DND-41 (cell line): Measurements from ENCODE around the gene GPR21.

Experiments used
- ATAC-seq: fragments of 200-7000 bp; cut with Tn5 transposase; 3 replicates; pipeline ENCODE4 v1.9.1; 2021; ENCODE audit warnings: low read depth; ENCODE audit not compliant: insufficient read depth
- DNase-seq: peaks from one replicate; pipeline ENCODE4 v3.0.0-alpha.2; 2020
- H2AFZ ChIP-seq: 2 replicates; pipeline ENCODE4 v1.6.0; 2012; ENCODE audit warnings: low read depth, low read length
- H3K27ac ChIP-seq: 2 replicates; pipeline ENCODE4 v1.5.1; 2012; ENCODE audit warnings: low read length, inconsistent platforms
- H3K27me3 ChIP-seq: fragments of 200-600 bp; sonication (generic); 2 replicates; pipeline ENCODE4 v1.6.0; 2012; ENCODE audit warnings: low read length, mild to moderate bottlenecking, inconsistent platforms; ENCODE audit not compliant: insufficient read depth, poor library complexity
- H3K36me3 ChIP-seq: 2 replicates; pipeline ENCODE4 v1.5.1; 2012; ENCODE audit warnings: low read length, inconsistent platforms; ENCODE audit not compliant: insufficient read depth
- H3K4me1 ChIP-seq: 2 replicates; pipeline ENCODE4 v1.5.1; 2012; ENCODE audit warnings: mild to moderate bottlenecking, low read length; ENCODE audit not compliant: insufficient read depth
- H3K4me2 ChIP-seq: 2 replicates; pipeline ENCODE4 v1.6.0; 2012; ENCODE audit warnings: mild to moderate bottlenecking, moderate library complexity, low read length, inconsistent platforms; ENCODE audit not compliant: insufficient read depth
- H3K4me3 ChIP-seq, 2 experiments: fragments of 200-600 bp in 1 of 2; shearing (Covaris generic) in 1 of 2; 2 replicates each; pipeline ENCODE4 v1.5.1; 2012 to 2016; ENCODE audit warnings: inconsistent platforms in 2 of 2, low read length in 2 of 2, mild to moderate bottlenecking in 2 of 2, low read depth in 1 of 2, moderate library complexity in 1 of 2
- H3K79me2 ChIP-seq: 2 replicates; pipeline ENCODE4 v1.6.0; 2012; ENCODE audit warnings: low read length, inconsistent platforms; ENCODE audit not compliant: insufficient read depth
- H3K9ac ChIP-seq: 2 replicates; pipeline ENCODE4 v1.6.0; 2012; ENCODE audit warnings: low read depth, mild to moderate bottlenecking, inconsistent platforms, low read length, moderate library complexity
- H3K9me3 ChIP-seq: 2 replicates; pipeline ENCODE4 v1.5.1; 2012; ENCODE audit warnings: low read length, moderate library complexity, mild to moderate bottlenecking, inconsistent platforms; ENCODE audit not compliant: insufficient read depth, severe bottlenecking
- H4K20me1 ChIP-seq: 2 replicates; pipeline ENCODE4 v1.6.0; 2012; ENCODE audit warnings: low read length; ENCODE audit not compliant: insufficient read depth
- CTCF ChIP-seq: IDR thresholded peaks from 2 replicates; pipeline ENCODE4 v1.5.1; 2012; ENCODE audit warnings: borderline replicate concordance, low read length, moderate library complexity, mild to moderate bottlenecking; ENCODE audit not compliant: poor library complexity, severe bottlenecking; ENCODE audit errors: extremely low read depth
- EZH2 ChIP-seq: IDR thresholded peaks from 3 replicates; pipeline ENCODE4 v1.6.1; 2012; ENCODE audit warnings: borderline replicate concordance, low read depth, mild to moderate bottlenecking, moderate library complexity, low read length, inconsistent platforms; ENCODE audit not compliant: severe bottlenecking

Gene GPR21

DNA sequence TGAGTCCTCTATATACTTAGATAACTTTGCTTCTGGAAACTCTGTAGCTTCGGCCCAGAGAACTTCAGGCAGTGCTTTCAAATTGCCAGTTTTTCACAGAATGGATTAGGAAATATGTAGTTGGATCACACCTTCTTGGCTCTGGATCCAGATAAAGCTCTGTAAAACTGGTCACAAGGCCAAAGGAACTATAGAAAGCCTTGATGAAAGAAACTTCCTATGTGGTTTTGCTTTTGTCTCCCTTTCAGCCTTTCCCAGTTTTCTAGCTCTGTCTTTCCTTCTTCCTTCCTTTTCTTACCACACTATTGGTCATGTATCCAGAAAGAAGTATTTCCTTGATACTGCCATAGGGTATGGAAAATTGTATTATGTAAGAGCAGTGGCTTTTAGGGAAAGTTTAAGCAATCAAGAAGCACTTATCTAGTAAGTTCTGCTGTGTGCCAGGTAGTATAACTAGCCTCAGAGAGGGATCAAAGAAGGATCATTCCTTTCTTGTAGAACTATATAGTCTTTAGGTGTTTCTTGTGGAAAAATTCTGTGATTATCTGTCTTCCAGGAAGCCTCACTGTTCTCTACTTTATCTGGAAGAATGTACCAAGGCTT lies 6.3 kb downstream of the GPR21 start:
- H3K79me2 ChIP-seq, result no peaks in the 10 kb centered on the region

DNA sequence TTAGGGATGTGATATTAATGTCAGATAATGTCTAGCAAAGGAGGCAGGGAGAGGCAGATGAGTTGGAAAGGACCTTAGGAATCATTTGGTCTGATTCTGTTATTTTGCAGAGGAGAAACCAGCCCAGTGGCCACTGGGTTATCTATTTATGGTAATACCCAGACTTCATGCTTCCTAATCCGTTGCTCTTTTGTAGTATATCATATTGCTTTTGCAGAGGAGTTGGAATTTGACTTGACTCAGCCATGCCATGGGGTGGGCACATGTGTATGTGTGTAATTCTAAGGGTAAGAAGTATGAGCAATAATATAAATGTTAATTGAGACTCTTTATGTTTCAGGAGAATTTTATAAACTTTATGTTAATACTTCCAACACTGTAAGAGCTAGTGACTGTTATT lies 7.3 kb downstream of the GPR21 start:
- H3K79me2 ChIP-seq, result no peaks in the 10 kb centered on the region
- ATAC-seq (no peak), DNase-seq (no peak)
- H2AFZ ChIP-seq, result no peak overlapping the region
- H3K9me3 ChIP-seq, result no peaks in the 10 kb centered on the region
- H3K9ac ChIP-seq, result no peak overlapping the region
- H3K36me3 ChIP-seq, result no peaks in the 10 kb centered on the region
- H3K27me3 ChIP-seq, result no peaks in the 10 kb centered on the region
- TF ChIP-seq CTCF, result no peak
- no peak for TF ChIP-seq EZH2
- H3K4me3 ChIP-seq, result no peak overlapping the region
- H3K4me1 ChIP-seq, result no peaks in the 10 kb centered on the region
- H3K4me2 ChIP-seq, result no peak overlapping the region
- H3K27ac ChIP-seq, result no peak overlapping the region
- no peaks in the 10 kb centered on the region for H4K20me1 ChIP-seq

More for the DNA sequence above, 6.3 kb downstream of the GPR21 start:
- no peak for TF ChIP-seq EZH2
- no peak for TF ChIP-seq CTCF
- no peaks in the 10 kb centered on the region for H3K4me1 ChIP-seq
- H3K9ac ChIP-seq, result no peak overlapping the region
- ATAC-seq (no peak), DNase-seq (no peak)
- H2AFZ ChIP-seq, result no peak overlapping the region
- H4K20me1 ChIP-seq, result no peaks in the 10 kb centered on the region
- H3K27ac ChIP-seq, result no peak overlapping the region
- no peaks in the 10 kb centered on the region for H3K27me3 ChIP-seq
- no peak overlapping the region for H3K4me2 ChIP-seq
- 0 out of 2 replicates have a peak, but pooled peaks cover 4% of the 10 kb centered on the region for H3K36me3 ChIP-seq
- no peak overlapping the region for H3K4me3 ChIP-seq
- no peaks in the 10 kb centered on the region for H3K9me3 ChIP-seq

DNA sequence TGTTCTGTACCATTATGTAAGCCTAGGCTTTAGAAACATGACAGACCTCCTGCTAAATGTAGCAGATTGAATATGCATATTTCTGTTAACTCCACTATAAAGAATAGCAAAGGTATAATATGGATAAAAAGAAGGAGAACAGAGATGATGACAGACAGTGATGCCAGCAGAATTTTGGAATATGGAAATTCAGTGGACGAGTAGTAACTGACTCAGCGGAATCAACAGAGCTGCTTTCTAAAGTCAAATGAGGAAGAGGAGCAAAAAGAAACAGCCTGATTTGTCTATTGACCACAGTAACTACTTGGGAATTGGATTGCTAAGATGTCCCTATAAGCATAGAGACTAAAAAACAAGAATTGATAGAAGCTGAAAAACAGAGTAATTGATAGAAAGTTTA lies 8.0 kb downstream of the GPR21 start:
- no peak overlapping the region for H3K4me3 ChIP-seq
- H3K4me2 ChIP-seq, result no peak overlapping the region
- no peaks in the 10 kb centered on the region for H3K9me3 ChIP-seq
- DNase-seq (no peak), ATAC-seq (no peak)
- no peaks in the 10 kb centered on the region for H4K20me1 ChIP-seq
- H3K79me2 ChIP-seq, result no peaks in the 10 kb centered on the region
- TF ChIP-seq EZH2, result no peak
- TF ChIP-seq CTCF, result no peak
- no peaks in the 10 kb centered on the region for H3K4me1 ChIP-seq
- no peaks in the 10 kb centered on the region for H3K27me3 ChIP-seq
- H2AFZ ChIP-seq, result no peak overlapping the region
- no peaks in the 10 kb centered on the region for H3K36me3 ChIP-seq
- H3K9ac ChIP-seq, result no peak overlapping the region
- no peak overlapping the region for H3K27ac ChIP-seq
